ENCODE results near the gene CREG2. TPM values are rescaled to one million over a fixed set of nuclear protein-coding genes. Genes with fewer than 3 reads are reported as not detected.

The CREG2 gene
- total and polyA plus RNA-seq, 2 experiments from 2014 or later = 1.7 to 2.6 TPM

GRCh38 chr2:101388232-101388631 is 929 bp upstream of the CREG2 start:
- H3K4me1 ChIP-seq (ENCODE audit: insufficient read depth) = peaks cover 8% of the 10 kb centered on the region
- Mint-ChIP-seq H3K4me3 (no peak overlapping the region; the same call in 2 of the 3 replicates), H3K27ac (no peak overlapping the region), H3K9me3 (no peaks in the 10 kb centered on the region; the same call in 2 of the 3 replicates), H3K27me3 (ENCODE audit: insufficient read depth, low read depth, poor library complexity) (peaks cover 34% of the 10 kb centered on the region), H3K4me1 (peaks cover 8% of the 10 kb centered on the region; the same call in 2 of the 3 replicates), H3K36me3 (ENCODE audit: low read depth) (no peaks in the 10 kb centered on the region)
- no peaks in the 10 kb centered on the region for H3F3A ChIP-seq (replicated peaks; ENCODE audit: low read depth)
- ATAC-seq = no peak
- DNase-seq (ENCODE audit: low spot score) = no peak
- H3K36me3 ChIP-seq (ENCODE audit: insufficient read depth) = no peaks in the 10 kb centered on the region
- no peak overlapping the region for H3K4me2 ChIP-seq
- no peaks in the 10 kb centered on the region for H4K20me1 ChIP-seq (replicated peaks; ENCODE audit: insufficient read depth)
- H3K27ac ChIP-seq (ENCODE audit: low read depth) = no peak overlapping the region
- H3K27me3 ChIP-seq (ENCODE audit: insufficient read depth) = peaks cover 46% of the 10 kb centered on the region
- no peaks in the 10 kb centered on the region for H3K9me2 ChIP-seq (ENCODE audit: insufficient read depth)
- no peak for TF ChIP-seq ZNF114 (CRISPR knock-in tag; IDR thresholded peaks at IDR 0.05)
- no peak for TF ChIP-seq ZNF331 (CRISPR knock-in tag; IDR thresholded peaks at IDR 0.05; ENCODE audit: low read depth)
- H3K79me2 ChIP-seq (replicated peaks; ENCODE audit: insufficient read depth) = no peaks in the 10 kb centered on the region
- no peak overlapping the region for H2AFZ ChIP-seq
- no peak overlapping the region for H3K4me3 ChIP-seq

GRCh38 chr2:101386599-101387150 is 628 bp downstream of the CREG2 start:
- ATAC-seq = peak; percentile 59
- Histone ChIP-seq H2AFZ (peak overlapping the region; percentile 99), H3K4me3 (peak overlapping the region; percentile 82), H3F3A (replicated peaks; ENCODE audit: low read depth) (no peaks in the 10 kb centered on the region), H3K9me2 (ENCODE audit: insufficient read depth) (no peaks in the 10 kb centered on the region), H3K27ac (ENCODE audit: low read depth) (no peak overlapping the region), H3K27me3 (ENCODE audit: insufficient read depth) (peaks cover 46% of the 10 kb centered on the region), H3K4me1 (ENCODE audit: insufficient read depth) (peaks cover 17% of the 10 kb centered on the region), H3K79me2 (replicated peaks; ENCODE audit: insufficient read depth) (no peaks in the 10 kb centered on the region), H3K36me3 (ENCODE audit: insufficient read depth) (no peaks in the 10 kb centered on the region), H4K20me1 (replicated peaks; ENCODE audit: insufficient read depth) (no peaks in the 10 kb centered on the region), H3K4me2 (peak overlapping the region; percentile 93)
- H3K36me3 Mint-ChIP-seq (ENCODE audit: low read depth) = no peaks in the 10 kb centered on the region
- H3K9me3 Mint-ChIP-seq = no peaks in the 10 kb centered on the region; the same call in 2 of the 3 replicates
- H3K4me3 Mint-ChIP-seq = peak overlapping the region; percentile 81
- peak; percentile 49 for DNase-seq (ENCODE audit: low spot score)
- peaks cover 32% of the 10 kb centered on the region for H3K27me3 Mint-ChIP-seq (ENCODE audit: insufficient read depth, low read depth, poor library complexity)
- H3K27ac Mint-ChIP-seq = no peak overlapping the region
- no peak for TF ChIP-seq CTCF (conservative IDR thresholded peaks at IDR 0.05; ENCODE audit: low read depth in 2 of 2)
- TF ChIP-seq EZH2 (IDR thresholded peaks at IDR 0.05; ENCODE audit: low read depth, unreplicated experiment) = no peak
- TF ChIP-seq CREB1 (CRISPR knock-in tag; IDR thresholded peaks at IDR 0.05; ENCODE audit: low read depth) = no peak
- no peak for TF ChIP-seq POLR2AphosphoS5 (IDR thresholded peaks at IDR 0.05; ENCODE audit: low read depth)
- no peak for TF ChIP-seq NANOG (IDR thresholded peaks at IDR 0.05; ENCODE audit: borderline replicate concordance)
- TF ChIP-seq ZNF114 (CRISPR knock-in tag; IDR thresholded peaks at IDR 0.05) = no peak
- TF ChIP-seq EZH2phosphoT487 (IDR thresholded peaks at IDR 0.05; ENCODE audit: unreplicated experiment) = no peak
- no peak for TF ChIP-seq JUNB (IDR thresholded peaks at IDR 0.05; ENCODE audit: unreplicated experiment)
- no peak for TF ChIP-seq ETS1 (IDR thresholded peaks at IDR 0.05)
- TF ChIP-seq ZNF462 (CRISPR knock-in tag; IDR thresholded peaks at IDR 0.05) = no peak
- no peak for TF ChIP-seq ZNF331 (CRISPR knock-in tag; IDR thresholded peaks at IDR 0.05; ENCODE audit: low read depth)
- H3K4me1 Mint-ChIP-seq = peaks cover 15% of the 10 kb centered on the region; the same call in 2 of the 3 replicates

Measured in GM23338 (cell line).